Endothelial cell (in vitro differentiated cells): ENCODE results near the gene NKD1. TPM values are rescaled to one million over a fixed set of nuclear protein-coding genes. Genes with fewer than 3 reads are reported as not detected.

Experiments used
- DNase-seq: peaks from one replicate; pipeline ENCODE4 v3.0.0; 2021; ENCODE audit warnings: low spot score
- H3K27ac Mint-ChIP-seq: one replicate; pipeline ENCODE4 v1.8.0; 2021; ENCODE audit warnings: mixed read lengths, inconsistent platforms; ENCODE audit not compliant: unreplicated experiment
- H3K27me3 Mint-ChIP-seq: one replicate; pipeline ENCODE4 v1.8.0; 2021; ENCODE audit warnings: mild to moderate bottlenecking, moderate library complexity, mixed read lengths, inconsistent platforms; ENCODE audit not compliant: unreplicated experiment
- H3K36me3 Mint-ChIP-seq: one replicate; pipeline ENCODE4 v1.8.0; 2021; ENCODE audit warnings: mild to moderate bottlenecking, low read depth, mixed read lengths, inconsistent platforms; ENCODE audit not compliant: unreplicated experiment
- H3K4me1 Mint-ChIP-seq: one replicate; pipeline ENCODE4 v1.8.0; 2021; ENCODE audit warnings: mild to moderate bottlenecking, mixed read lengths, inconsistent platforms; ENCODE audit not compliant: unreplicated experiment
- H3K4me3 Mint-ChIP-seq: one replicate; pipeline ENCODE4 v1.8.0; 2021; ENCODE audit warnings: mild to moderate bottlenecking, mixed read lengths, inconsistent platforms; ENCODE audit not compliant: unreplicated experiment
- H3K9me3 Mint-ChIP-seq: one replicate; pipeline ENCODE4 v1.8.0; 2021; ENCODE audit warnings: mixed read lengths, inconsistent platforms; ENCODE audit not compliant: unreplicated experiment
- total RNA-seq: library from RNA; stranded (reverse); fragmentation: NEBNext Ultra II Directional; extraction: Animal tissue kit (Norgen Biotek cat#: 25700); gene quantifications from one replicate; pipeline ENCODE4 v1.2.1, GENCODE V29; 2021; ENCODE audit not compliant: unreplicated experiment
- TF ChIP-seq, protein P1 (sequence below): fragments of 200-600 bp; sonication (generic); IDR thresholded peaks from one replicate; pipeline ENCODE4 v1.5.0; 2021; ENCODE audit warnings: antibody characterized with exemption; ENCODE audit not compliant: unreplicated experiment

NKD1 gene
- total RNA-seq, 1 donor from 2014 or later, result 2.4 TPM

- Mint-ChIP-seq H3K27ac (no peak overlapping the region), H3K27me3 (peaks cover 8% of the 10 kb centered on the region), H3K9me3 (no peaks in the 10 kb centered on the region), H3K4me3 (no peak overlapping the region), H3K4me1 (peaks cover 24% of the 10 kb centered on the region), H3K36me3 (no peaks in the 10 kb centered on the region)
- TF ChIP-seq, protein P1, sequence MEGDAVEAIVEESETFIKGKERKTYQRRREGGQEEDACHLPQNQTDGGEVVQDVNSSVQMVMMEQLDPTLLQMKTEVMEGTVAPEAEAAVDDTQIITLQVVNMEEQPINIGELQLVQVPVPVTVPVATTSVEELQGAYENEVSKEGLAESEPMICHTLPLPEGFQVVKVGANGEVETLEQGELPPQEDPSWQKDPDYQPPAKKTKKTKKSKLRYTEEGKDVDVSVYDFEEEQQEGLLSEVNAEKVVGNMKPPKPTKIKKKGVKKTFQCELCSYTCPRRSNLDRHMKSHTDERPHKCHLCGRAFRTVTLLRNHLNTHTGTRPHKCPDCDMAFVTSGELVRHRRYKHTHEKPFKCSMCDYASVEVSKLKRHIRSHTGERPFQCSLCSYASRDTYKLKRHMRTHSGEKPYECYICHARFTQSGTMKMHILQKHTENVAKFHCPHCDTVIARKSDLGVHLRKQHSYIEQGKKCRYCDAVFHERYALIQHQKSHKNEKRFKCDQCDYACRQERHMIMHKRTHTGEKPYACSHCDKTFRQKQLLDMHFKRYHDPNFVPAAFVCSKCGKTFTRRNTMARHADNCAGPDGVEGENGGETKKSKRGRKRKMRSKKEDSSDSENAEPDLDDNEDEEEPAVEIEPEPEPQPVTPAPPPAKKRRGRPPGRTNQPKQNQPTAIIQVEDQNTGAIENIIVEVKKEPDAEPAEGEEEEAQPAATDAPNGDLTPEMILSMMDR, result no peak
- DNase-seq, result no peak
These were observed 68.2 kb downstream of the NKD1 start for GRCh38 chr16:50616386-50616785.

DNA sequence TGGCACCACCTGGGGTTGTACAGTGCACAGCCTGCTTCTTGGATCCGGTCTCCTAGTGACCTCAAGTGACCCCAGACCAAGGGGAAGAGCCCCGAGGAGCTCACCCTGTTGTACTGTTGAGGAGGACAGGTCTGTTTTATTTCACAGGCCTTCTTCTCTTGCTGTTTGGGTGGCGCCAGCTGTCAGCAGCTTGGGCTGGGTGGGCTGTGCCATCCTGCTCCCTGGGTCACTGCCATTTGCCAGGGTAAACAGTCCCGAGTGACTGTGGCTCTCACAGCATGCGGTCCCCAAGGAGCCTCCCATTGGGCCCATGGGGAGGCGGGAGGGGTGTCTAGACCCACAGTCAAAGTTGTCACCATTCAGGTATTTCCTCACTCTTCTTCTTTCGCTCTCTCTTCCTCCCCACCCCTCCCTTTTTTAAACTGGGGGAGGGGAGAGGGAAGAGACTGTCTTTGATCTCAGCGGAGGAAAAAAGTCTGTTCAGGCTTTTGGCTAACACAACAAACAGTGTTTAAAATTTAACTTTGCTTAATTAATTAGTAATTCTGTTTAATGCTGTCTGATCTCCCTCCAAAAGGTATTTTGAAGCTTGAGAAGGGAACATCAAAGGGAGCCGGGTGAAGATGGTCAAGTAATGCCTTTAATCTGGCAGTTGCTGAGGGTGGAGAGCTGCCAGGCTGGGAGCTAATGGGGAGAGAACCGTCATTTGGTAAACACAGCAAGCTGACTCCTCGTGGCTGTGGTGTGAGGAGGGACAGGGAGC, 68.9 kb downstream of the NKD1 start:
- Mint-ChIP-seq H3K9me3 (no peaks in the 10 kb centered on the region), H3K27me3 (peaks cover 5% of the 10 kb centered on the region), H3K4me3 (no peak overlapping the region), H3K27ac (no peak overlapping the region), H3K4me1 (peaks cover 24% of the 10 kb centered on the region), H3K36me3 (no peaks in the 10 kb centered on the region)
- TF ChIP-seq, protein P1, result no peak
- DNase-seq, result no peak

- H3K4me3 Mint-ChIP-seq, result no peak overlapping the region
- peaks cover 19% of the 10 kb centered on the region for H3K4me1 Mint-ChIP-seq
- no peaks in the 10 kb centered on the region for H3K9me3 Mint-ChIP-seq
- peaks cover 10% of the 10 kb centered on the region for H3K27me3 Mint-ChIP-seq
- H3K36me3 Mint-ChIP-seq, result no peaks in the 10 kb centered on the region
- DNase-seq, result no peak
- H3K27ac Mint-ChIP-seq, result no peak overlapping the region
- TF ChIP-seq, protein P1, result no peak
These were observed 69.5 kb downstream of the NKD1 start for GRCh38 chr16:50617646-50618184.

- H3K4me1 Mint-ChIP-seq, result peaks cover 14% of the 10 kb centered on the region
- H3K9me3 Mint-ChIP-seq, result no peaks in the 10 kb centered on the region
- H3K4me3 Mint-ChIP-seq, result no peak overlapping the region
- H3K27ac Mint-ChIP-seq, result no peak overlapping the region
- no peak for DNase-seq
- H3K27me3 Mint-ChIP-seq, result peaks cover 11% of the 10 kb centered on the region
- TF ChIP-seq, protein P1, result no peak
- no peaks in the 10 kb centered on the region for H3K36me3 Mint-ChIP-seq
These were observed 70.2 kb downstream of the NKD1 start for GRCh38 chr16:50618238-50618918.
